SKM-1 (cell line): Measurements from ENCODE around the gene MLPH.

Experiments
- DNase-seq: peaks from one replicate; lab custom pipeline; 2025; ENCODE audit not compliant: unreplicated experiment; lab: John Stamatoyannopoulos, UW

The MLPH gene

GRCh38 chr2:237565974-237566373, 78.9 kb downstream of the MLPH start:
- no peak for DNase-seq

- no peak for DNase-seq
Measured at GRCh38 chr2:237566401-237567235, 79.6 kb downstream of the MLPH start, which contains the start of gene PRLH. Gene PRLH, plus strand, starts transcription at chr2:237566574. Its CDS starts 0 bp downstream, at chr2:237566574.

GRCh38 chr2:237567276-237568029, 80.4 kb downstream of the MLPH start:
- DNase-seq: no peak

- DNase-seq: no peak
Measured at GRCh38 chr2:237568121-237568660, 81.1 kb downstream of the MLPH start.

GRCh38 chr2:237569041-237569440, 82.0 kb downstream of the MLPH start:
- DNase-seq: no peak

GRCh38 chr2:237569896-237570295, 82.8 kb downstream of the MLPH start:
- DNase-seq: no peak

GRCh38 chr2:237570776-237571335, 83.8 kb downstream of the MLPH start:
- DNase-seq: no peak

- DNase-seq: no peak
Measured at GRCh38 chr2:237571551-237571950, 84.5 kb downstream of the MLPH start.

- DNase-seq: peak; percentile 75
Measured at GRCh38 chr2:237572021-237572741, 85.1 kb downstream of the MLPH start.

- no peak for DNase-seq
Measured at GRCh38 chr2:237572742-237573101, 85.7 kb downstream of the MLPH start.

- DNase-seq: no peak
Measured at GRCh38 chr2:237573721-237574415, 86.8 kb downstream of the MLPH start.

GRCh38 chr2:237574467-237574866, 87.4 kb downstream of the MLPH start:
- DNase-seq: no peak

- DNase-seq: no peak
Measured at GRCh38 chr2:237574894-237575868, 88.1 kb downstream of the MLPH start.

- no peak for DNase-seq
Measured at GRCh38 chr2:237575869-237576862, 89.1 kb downstream of the MLPH start.

- DNase-seq: no peak
Measured at GRCh38 chr2:237576974-237577373, 89.9 kb downstream of the MLPH start.

- no peak for DNase-seq
Measured at GRCh38 chr2:237577458-237577857, 90.4 kb downstream of the MLPH start.

GRCh38 chr2:237577956-237578870, 91.2 kb downstream of the MLPH start:
- no peak for DNase-seq
